GM21619 (cell line): Measurements from ENCODE around the gene ATP6V1A.
"Not testable (repeated sequence)": the region's sequence is repeated elsewhere in the genome, so short reads cannot be mapped to it uniquely, and the experiment has no call there.

Source experiments
- ATAC-seq: cut with Tn5 transposase; IDR thresholded peaks from one replicate; pipeline ENCODE4 v1.9.1; 2021; ENCODE audit not compliant: unreplicated experiment

Gene ATP6V1A

DNA sequence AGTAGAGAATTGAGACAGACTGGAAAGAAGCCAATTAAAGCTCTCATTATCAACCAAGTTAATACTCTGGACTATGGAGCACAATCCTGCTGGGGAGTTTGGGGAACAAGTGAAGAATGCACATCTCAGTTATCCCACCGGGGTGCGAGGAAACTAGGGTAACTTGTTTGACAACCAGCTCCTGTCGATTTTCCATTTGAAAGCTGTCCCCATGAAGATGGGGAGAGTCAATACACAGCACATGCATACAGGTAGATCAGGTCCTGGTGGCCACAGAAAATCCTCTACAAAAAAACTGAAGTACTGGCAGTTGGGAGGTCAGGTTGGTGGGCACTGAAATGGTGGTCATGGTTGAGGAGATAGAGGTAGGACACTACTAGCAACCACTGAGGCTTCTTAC lies 66.0 kb downstream of the ATP6V1A start:
- no peak for ATAC-seq

DNA sequence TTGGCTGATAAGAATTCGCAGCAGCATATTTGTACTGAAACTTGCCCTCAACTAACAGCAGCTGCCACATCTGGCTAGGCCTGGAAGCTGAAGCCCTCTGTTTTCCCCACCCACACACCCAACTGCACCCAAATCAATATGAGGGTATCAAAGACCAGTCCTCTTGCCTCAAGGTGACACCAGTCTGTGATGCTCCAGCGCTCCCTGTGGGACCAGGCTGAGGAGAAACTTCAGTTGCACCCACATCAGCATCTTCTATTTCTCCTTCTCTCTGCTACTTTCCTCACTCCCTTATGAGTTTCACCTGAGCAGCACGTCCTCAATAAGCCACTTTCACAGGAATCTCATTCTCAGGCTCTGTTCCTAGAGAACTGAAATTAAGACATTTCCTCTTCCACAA lies 73.0 kb downstream of the ATP6V1A start:
- ATAC-seq = no peak

DNA sequence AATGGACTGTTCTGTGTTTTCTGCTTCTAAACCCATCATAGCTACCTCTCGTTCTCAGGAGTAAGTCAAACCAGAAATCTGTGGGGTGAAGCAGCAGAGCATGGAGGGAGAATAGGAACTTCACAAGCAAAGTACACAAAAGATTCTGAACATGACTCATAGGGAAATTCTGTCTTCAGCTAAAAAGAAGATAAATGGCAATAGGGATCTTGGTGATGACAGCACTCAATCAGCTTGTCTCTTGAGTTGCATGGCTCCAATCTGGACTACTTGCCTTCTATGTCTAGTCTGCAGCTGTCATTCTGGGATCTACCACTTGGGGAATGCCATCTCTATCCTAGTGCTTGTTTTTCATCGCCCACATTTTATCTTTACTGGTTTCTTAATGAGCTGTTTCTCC lies 78.3 kb downstream of the ATP6V1A start:
- ATAC-seq = peak; percentile 65

DNA sequence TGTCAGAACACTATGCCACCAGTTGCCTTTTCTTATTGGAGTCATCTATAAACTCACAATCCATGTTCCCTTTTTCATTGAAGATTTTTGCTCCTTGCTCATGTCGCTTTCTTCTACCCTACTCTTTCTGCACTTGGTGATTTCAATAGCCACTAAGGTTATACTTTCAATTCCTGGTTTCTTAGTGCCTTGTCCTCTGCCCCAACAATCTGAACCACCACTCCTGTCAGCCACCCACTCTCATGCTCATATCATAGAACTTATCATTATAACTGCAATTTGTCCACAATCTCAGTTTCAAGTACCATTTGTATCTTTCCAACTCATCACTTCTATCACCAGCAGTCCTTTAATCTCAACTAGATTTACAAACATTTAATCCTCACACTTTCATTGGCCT lies 81.8 kb downstream of the ATP6V1A start:
- peak; percentile 29 for ATAC-seq

DNA sequence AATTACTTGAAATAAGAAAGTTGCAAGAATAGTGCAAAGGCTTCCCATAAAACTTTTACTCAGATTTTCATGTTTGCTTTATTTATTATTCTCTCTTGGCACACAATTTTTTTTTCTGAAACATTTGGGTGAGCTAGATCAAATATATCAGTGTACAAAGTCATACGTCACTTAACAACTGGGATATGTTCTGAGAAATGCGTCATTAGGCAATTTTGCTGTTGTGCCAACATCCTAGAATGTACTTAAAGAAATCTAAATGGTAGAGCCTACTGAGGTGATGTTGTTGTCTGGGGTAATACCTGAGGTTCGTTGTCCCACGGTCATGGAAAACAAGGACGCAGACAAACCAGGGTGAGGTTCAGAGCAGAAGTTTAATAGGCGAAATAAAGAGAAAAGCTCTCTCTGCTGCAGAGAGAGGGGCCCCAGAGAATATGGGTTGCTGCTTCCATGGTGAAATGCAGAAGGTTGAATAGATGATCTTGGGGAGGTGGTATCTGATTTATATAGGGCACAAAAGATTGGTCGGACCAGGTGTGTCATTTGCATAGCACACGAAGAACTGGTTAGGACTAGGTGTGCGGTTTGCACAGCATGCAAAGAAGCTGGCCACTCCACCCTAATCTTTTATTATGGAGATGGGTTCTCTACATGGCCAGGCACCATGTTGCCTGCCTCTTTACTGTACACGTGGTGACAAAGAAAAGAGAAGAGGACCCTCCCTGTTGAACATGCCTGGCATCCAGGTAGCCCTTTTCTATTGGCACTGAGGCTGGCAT lies 82.9 kb downstream of the ATP6V1A start:
- no peak for ATAC-seq

DNA sequence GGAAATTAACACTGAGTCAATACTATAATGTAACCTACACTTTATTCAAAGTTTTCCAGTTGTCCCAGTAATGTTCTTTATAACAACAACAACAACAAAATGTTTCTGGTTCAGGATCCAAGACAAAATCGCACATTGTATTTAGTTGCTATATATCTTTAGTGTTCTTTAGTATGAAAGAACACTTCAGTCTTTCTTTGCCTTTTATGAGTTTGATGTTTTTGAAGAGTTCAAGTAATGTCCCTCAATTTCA lies 84.2 kb downstream of the ATP6V1A start:
- ATAC-seq = no peak

DNA sequence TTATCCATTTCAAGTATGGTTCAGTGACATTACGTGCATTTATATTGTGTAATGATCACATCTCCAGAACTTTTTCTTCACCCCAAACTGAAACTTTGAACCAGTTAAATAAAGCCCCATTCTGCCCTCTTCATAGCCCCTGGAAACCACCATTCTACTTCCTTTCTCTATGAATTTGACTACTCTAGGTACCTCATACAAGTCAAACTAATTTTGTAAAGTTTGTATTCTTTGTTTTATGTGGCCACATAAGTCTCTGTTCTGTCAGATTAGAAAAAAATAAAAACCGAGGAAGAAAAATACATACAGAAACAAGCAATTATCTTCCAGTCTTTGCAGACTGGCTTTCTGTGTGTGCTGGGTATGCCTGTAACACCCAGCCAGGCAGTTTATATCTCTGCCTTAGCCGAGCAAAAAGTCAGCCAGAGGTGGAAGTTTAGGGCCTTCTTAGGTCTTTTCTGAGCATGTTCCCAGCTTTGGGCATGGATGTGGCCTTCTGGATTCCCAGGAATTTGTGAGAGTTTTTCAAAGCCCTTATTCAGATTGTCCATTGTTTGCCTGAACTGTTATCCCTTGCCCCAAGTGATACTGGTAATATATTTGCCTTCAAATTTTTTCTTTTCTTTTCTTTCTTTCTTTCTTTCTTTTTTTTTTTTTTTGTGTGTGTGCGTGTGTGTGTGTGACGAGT lies 85.8 kb downstream of the ATP6V1A start:
- ATAC-seq = peak; percentile 52

DNA sequence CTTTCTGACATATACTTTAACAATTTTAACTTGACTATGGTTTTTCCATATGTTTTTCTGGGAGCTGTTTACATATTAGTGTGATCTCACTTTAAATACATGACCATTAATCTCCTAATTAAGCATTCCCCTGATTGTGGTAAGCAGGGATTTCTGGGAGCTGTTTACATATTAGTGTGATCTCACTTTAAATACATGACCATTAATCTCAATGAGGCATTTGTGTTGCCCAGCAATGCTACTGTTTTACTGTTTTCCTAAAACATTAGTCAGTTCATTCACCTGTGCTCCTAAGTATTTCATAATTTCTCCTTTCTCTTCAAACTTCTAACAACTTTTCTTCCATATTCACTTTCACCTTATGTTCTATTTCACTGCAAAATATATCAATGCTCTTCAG lies 88.1 kb downstream of the ATP6V1A start:
- ATAC-seq = no peak

DNA sequence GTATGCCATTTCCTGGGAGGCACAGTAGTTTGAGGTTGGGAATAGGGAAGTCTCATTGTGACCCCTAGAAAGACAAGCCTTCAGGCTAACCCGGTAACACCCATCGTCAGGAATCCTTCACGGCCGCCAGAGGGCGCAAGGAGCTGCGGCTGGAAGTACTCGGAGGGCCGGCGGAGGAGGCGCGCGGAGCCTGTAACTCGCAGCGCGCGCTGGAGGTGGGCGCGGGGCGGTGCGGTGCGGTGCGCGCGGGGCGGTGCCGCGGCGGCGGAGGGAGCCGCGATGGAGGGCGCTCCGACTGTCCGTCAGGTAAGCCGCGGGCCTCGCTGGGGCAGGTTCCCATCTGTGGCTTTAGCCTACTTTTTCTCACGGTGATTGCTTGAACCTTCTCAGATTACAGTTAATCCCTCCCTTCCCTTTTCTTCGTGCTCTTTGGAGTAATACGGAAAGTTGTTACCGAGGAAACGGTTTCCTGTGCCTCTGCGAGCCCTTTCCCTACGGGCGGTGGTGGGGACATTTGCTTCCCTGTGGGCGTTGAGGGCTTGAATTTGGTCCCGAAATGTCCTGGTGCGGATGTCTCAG lies 91.9 kb downstream of the ATP6V1A start, which contains the start of gene GRAMD1C:
TSS of gene GRAMD1C (plus strand) at position 158 of the 579 bp plus-strand sequence. CDS start at position 280, 122 bp downstream.
- ATAC-seq = peak; percentile 95

DNA sequence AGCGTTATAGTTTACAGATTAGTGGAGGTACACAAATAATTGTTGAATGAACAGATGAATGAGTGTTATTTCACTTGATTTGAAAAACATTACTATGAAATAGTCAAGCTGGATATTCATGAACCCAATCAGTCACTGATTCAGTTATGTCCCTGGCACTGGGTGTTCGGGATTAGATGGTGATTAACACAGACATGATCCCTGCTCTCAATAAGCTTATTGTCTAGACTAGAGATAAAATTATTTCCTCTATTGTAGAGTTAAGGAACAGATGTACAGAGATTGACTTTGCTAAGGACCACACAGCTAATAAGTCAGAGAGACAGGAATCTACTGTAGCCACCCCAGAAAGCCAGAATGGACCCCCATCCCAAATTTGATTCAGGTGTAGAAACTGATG lies 92.7 kb downstream of the ATP6V1A start:
- no peak for ATAC-seq

DNA sequence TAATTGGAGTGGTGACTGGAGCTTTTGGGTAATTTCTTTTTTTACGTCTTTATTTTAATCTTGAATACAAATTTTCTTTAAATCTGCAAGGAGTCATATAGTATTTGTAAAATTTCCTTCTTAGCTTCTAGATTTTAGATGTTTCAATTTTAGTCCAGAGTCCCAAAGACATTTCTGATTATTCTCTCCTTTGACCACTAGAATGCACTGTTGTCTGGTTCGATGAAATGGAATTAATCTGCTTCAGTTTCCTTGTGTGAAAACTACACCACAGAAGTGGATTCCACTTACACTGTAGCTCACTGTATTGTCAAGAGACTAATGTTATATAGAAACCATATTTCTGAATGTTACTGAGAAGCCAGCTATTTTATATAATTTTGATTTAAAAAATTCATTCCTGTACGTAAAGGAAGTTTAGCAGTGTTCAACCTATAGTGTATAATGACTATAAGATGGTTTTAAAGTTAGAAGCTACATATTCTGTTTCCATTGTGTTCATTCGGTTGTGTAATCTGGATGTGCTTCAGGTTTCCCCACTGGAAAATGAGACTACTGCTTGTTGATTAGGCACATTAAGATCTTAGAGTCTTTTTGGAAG lies 97.9 kb downstream of the ATP6V1A start:
- no peak for ATAC-seq

DNA sequence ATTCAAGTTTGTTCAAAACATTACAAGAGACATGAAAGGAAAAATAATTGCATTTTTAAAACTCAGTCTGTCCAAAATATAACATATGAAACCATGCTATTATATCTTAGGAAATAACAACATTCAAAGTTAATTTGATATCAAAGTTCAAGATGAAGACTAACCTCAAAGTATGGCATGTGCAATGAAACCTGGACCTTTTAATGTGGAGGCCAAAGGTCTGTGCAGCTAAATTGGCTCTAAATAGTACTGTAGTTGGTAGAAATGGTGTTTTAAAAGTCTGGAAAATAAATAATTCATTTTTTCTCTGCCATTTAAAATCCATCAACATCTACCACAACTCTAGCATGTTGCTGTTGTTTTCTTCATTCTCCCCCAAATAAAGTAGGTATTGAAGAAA lies 100.4 kb downstream of the ATP6V1A start:
- no peak for ATAC-seq

DNA sequence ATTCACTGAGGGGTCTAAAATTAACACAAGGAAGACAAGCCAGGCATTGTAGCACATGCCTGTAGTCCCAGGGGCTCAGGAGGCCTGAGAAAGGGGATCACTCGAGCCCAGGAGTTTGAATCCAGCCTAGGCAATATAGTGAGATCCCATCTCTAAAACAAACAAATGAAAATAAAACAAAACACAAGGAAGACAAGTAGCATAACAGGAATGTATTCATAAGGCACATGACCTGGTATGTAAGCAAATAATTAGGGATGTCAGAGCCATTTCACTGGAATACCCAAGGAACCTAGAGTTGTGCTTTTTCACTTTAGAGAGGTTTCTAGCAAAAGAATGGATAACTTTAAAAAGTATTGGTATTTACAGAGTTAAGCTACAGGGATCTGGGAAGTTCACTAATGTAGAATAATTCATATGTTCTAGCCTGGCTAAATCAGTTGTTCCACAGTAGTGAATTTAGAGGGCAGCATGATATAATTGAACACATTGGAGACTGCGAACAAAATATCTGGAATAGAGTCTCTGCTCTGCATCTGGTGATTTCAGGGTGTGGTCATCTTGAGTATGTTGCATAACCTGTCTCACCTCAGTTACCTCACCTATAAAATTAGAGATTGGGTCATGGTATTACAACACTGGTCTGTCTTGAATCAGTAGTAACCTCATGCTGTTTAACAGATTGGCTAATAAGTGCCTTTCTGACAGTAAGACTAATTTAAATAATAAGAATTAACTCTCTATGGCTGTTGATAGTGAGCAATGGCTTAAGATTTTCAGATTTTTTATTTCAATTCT lies 101.0 kb downstream of the ATP6V1A start:
- ATAC-seq = no peak

DNA sequence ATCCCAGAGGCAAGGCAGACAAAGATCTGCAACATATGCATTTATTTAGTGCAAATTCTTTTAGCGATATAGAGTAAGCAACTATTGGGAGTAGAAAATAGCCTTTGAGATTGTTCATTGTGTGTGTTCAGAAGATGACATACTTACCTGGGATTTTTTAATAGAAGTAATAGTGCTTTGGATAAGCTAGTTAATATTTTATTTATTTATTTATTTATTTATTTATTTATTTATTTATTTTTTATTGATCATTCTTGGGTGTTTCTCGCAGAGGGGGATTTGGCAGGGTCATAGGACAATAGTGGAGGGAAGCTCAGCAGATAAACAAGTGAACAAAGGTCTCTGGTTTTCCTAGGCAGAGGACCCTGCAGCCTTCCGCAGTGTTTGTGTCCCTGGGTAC lies 102.2 kb downstream of the ATP6V1A start:
- ATAC-seq = not testable (repeated sequence)

DNA sequence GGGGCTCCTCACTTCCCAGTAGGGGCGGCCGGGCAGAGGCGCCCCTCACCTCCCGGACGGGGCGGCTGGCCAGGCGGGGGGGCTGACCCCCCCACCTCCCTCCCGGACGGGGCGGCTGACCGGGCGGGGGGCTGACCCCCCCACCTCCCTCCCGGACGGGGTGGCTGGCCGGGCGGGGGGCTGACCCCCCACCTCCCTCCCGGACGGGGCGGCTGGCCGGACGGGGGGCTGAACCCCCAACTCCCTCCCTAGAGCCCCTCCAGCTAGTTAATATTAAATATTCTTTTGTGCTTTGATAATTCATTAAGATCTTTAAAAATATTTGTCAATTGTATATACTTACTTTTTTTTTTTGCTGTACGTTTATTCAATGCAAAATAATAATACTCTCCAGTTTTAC lies 103.0 kb downstream of the ATP6V1A start:
- ATAC-seq = not testable (repeated sequence)

DNA sequence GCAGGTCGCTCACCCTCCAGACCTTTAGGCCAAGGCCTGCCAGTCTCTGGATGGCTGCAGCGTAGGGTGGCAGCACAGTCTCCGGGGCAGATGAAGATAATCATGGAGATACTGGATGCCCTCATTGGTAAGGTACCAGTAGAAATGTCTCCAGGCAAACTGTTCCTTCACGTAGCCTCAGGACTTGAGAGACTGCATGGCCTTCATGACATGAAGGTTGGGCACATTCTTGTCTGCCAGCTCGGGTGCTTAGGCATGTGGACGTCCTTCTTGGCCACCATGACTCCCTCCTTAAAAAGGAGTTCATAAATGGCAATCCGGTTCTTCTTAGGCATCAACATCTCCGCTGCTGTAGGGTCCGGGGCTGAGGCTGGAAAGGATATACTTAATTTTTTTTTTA lies 103.6 kb downstream of the ATP6V1A start:
- not testable (repeated sequence) for ATAC-seq

DNA sequence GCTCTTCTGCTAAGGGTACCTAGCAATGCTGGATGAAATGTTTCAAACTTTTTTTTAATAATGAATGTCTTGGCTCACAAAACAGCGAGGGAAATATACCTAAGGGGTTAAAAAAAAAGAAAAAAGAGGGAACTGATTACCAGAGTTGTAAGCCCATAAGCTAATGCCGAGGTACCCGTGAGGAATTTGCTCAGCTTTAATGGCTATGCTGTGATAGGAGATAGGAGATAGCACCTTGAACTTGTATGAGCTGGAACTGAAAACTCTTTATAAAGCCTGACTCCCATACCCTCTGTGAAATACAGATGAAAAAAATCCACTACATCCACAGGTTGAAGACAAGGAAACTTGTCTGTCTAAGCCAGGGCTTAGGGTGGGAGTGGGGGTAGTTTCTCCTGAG lies 105.7 kb downstream of the ATP6V1A start:
- ATAC-seq = no peak
